Renal cortex interstitium (tissue), 15 donors: ENCODE data around the gene LCE2A. TPM values are rescaled to one million over a fixed set of nuclear protein-coding genes. Genes with fewer than 3 reads are reported as not detected.
"Not testable (repeated sequence)": the region's sequence is repeated elsewhere in the genome, so short reads cannot be mapped to it uniquely, and the experiment has no call there.

Experiments used
- DNase-seq, 11 donors: peaks; one replicate each; pipeline ENCODE4 v3.0.0-alpha.2; 2013; ENCODE audit warnings: low read depth in 9 of 11, low spot score in 4 of 11; ENCODE audit errors: extremely low read depth in 1 of 11
- long read RNA-seq, 16 experiments: transcript quantifications; one replicate each; lab custom pipeline, GENCODE V29; 2026
- polyA plus RNA-seq, 3 donors: library from polyadenylated mRNA; unstranded; fragments of 120-200 nt; gene quantifications; one replicate each; pipeline ENCODE4 v1.2.1, GENCODE V29; 2013; ENCODE audit not compliant: insufficient read length in 3 of 3

Gene LCE2A, protein sequence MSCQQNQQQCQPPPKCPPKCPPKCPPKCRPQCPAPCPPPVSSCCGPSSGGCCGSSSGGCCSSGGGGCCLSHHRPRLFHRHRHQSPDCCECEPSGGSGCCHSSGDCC
- polyA plus RNA-seq = not detected
- long read RNA-seq, donor 1 = 0 reads
- long read RNA-seq, donor 2 = 0 reads
- long read RNA-seq, donor 3 = 0 reads
- long read RNA-seq, donor 4 = 0 reads
- long read RNA-seq, donor 5 = 0 reads
- long read RNA-seq, donor 6 = 0 reads
- long read RNA-seq, donor 7 = 0 reads
- long read RNA-seq, donor 8 = 0 reads
- long read RNA-seq, donor 9 = 0 reads
- long read RNA-seq, donor 10 = 0 reads
- long read RNA-seq, donor 11 = 0 reads
- long read RNA-seq, donor 12 = 0 reads
- long read RNA-seq, donor 13 = 0 reads
- long read RNA-seq, donor 14 = 0 reads
- long read RNA-seq, donor 15 = 0 reads
- long read RNA-seq, donor 16 = 0 reads

DNA sequence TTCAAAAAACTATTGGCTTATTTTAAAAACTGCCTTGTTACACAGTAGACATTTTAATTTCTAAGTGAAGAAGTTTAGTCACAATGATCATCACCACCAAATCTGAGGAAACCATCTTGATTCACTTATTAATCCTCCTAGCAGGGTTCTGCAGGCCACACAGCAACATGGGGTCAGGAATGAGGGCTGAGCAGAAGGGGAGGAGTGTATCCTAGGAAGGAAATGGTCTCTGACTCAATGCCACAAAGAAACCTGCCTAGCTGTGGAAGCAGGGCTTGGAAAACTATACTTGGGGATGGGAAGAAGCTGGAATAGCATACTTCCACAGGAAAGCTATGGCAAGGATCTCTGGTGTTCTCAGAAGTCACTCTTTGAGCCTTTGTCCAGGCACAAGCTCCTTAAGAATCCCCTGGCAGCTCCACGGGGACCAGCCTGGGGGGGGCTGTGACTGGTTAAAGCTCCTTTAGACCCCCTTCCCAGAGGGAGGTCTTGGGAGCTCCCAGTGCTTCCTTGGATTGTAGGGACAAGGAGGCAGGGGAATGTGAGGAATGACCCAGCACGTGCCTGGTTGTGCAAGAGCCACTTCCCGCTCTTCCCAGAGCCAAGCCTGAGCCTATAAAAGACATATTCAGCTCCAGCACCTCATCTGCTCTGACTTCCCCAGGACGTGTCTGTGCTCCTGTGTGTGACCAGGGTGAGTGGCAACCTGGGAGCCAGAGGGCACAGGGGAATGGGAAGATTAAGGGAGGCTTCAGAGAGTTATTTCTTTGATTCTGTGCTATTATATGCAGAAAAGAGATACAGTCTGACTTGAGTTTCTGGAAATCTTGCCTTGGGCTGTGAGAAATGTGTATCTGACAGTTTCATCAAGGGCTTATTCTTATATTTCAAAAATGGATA lies at the start of gene LCE2A:
Gene LCE2A, plus strand, starts transcription at position 645 of the 900 bp plus-strand sequence. CDS start 557 bp downstream, outside the sequence.
- DNase-seq = no peak

DNA sequence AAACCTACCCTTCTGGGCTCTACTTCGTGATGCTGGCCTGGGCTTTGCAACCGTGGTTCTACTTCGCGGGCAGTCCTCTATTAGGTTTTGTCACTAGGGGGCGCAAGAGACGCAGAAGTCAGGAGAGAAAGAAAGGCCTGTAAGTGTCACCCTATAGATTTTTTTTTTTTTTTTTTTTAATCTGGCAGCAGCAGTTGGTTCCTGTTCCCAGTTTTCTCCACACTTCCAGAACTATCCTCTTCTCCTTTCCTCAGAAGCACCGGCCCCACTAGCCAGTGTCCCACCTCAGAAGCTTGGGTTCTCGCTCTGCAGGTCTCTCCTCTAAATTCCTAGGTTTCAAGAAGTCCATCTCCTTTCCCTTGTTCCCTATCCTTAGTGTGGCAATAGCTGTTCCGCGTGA lies 44.0 kb upstream of the LCE2A start:
- DNase-seq = peak in 9 of 11 donors; percentile 15 to 54 (median 39)

DNA sequence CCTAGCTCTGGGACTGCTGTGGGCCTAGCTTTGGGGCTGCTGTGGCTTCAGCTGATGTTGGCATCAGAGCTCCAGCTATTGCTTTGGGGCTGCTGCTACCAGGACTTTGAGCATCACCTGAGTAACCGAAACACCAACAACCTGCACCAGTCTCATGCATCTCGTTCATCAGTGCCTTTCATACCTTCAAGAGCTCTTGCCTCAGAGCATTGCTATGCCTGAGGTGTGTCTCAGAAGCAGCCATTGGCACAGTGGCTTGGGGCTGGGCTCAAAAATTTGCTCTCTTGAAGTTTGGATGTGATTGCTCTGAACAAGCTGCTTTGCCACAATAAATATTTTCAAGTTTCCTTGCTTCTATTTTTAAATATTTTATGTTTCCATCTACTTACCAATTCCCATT lies 41.7 kb upstream of the LCE2A start:
- no peak for DNase-seq

DNA sequence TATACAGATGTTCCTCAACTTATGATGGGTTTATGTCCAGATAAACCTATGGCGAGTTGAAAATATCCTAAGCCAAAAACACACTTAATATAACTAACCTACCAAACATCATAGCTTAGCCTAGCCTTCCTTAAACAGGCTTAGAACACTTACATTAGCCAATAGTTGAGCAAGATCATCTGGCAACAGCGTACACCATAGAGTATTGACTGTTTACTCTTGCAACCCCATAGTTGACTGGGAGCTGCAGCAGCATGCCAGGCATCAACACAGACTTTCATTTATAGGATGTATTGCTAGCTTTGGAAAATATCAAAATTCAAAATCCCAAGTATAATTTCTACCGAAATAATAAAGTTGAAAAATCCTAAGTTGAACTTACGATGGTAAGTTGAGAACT lies 40.5 kb upstream of the LCE2A start:
- no peak for DNase-seq

DNA sequence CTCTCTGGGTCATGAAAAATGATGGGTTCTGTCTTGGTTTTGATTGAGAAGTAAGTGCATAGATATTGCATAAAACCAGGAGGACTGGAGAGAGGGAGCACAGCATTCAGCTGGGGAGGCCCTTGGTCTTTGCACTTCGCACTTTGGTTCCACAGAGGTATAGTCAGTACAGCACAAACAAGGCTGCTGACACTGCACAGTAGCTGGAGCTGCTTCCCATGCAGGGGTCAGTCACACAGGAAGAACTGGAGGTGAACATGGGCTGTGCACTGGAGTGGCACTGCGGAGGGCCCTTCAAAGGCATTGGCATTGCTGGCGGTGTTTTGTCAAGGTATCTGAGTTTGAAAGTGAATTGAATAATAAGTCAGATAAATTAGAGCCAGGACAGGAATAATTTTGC lies 39.5 kb upstream of the LCE2A start:
- peak in 2 of 11 donors; percentile 9 to 28 for DNase-seq

DNA sequence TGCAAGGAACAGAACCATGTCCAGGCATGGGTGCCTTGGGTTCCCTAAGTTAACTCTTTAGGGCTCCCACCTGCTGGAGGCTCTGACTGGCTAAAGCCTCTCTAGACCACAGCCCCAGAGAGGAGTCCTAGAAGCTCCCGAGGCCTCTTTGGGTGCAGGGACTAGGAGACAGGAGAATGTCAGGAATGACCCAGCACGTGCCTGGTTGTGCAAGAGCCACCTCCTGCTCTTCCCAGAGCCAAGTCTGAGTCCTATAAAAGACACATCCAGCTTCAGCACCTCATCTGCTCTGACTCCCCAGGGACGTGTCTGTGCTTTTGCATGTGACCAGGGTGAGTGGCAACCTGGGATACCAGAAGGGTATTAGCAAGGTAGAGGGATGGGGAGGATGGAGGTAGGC lies 35.0 kb upstream of the LCE2A start, which contains the start of gene LCE2D:
Gene LCE2D, plus strand, starts transcription at position 283 of the 400 bp plus-strand sequence. CDS start 726 bp downstream, outside the sequence.
- DNase-seq = no peak

DNA sequence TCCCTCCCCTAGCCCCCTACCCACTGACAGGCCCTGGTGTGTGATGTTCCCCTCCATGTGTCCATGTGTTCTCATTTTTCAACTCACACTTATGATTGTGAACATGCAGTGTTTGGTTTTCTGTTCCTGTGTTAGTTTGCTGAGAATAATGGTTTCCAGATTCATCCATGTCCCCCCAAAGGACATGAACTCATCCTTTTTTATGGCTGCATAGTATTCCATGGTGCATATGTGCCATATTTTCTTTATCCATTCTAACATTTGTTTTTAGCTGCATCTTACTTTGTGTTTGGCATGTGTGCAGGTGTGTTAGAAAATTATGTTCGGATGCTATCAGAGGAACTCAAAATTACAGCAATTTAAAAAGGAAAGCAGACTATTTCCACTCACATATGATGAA lies 32.0 kb upstream of the LCE2A start:
- not testable (repeated sequence) for DNase-seq

DNA sequence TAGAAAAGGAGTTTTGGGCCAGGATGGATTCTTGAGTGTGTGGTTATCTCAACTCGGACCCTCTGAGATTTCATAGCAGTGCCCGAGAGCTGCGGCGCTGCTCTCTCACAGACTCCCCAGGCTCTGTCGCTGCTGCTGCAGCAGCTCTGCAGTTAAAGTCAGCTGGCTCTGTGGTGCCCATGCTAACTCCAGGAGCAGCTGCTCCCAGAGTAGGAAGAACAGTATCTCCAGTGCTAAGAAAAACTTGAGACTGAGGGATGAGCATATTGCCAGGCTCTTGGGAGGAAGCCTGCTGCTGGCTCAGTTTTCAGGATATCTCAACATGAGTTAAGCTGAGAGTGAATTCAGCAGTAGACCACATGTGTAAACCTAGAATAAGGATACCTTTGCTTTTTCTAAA lies 30.5 kb upstream of the LCE2A start:
- DNase-seq = no peak

DNA sequence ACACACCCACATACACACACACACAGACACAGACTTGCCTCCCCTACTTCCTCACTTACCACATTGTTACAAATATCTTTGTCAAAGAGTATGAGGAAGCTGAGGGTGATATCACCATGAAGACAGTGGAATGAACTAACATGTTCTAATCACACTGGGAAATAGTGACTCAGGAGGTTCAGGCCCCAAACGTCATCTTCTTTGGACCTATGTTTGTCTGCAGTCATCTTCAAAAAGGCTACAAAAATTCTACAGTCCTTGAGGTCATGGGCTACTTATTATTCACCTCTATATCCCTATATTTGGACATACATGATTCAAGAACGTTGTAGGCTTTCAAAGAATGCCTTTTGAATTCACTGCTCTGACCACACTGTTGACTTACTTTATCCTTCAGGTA lies 25.1 kb upstream of the LCE2A start:
- DNase-seq = no peak

DNA sequence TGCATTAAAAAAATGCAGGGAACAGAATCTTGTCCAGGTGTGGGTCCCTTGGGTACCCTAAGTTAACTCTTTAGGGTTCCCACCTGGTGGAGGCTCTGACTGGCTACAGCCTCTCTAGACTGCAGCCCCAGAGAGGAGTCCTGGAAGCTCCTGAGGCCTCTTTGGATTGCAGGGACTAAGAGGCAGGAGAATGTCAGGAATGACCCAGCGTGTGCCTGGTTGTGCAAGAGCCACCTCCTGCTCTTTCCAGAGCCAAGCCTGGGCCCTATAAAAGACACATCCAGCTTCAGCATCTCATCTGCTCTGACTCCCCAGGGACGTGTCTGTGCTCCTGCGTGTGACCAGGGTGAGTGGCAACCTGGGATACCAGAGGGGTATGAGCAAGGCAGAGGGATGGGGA lies 23.2 kb upstream of the LCE2A start, which contains the start of gene LCE2C:
Gene LCE2C, plus strand, starts transcription at position 297 of the 400 bp plus-strand sequence. CDS start 737 bp downstream, outside the sequence.
- DNase-seq = not testable (repeated sequence)

DNA sequence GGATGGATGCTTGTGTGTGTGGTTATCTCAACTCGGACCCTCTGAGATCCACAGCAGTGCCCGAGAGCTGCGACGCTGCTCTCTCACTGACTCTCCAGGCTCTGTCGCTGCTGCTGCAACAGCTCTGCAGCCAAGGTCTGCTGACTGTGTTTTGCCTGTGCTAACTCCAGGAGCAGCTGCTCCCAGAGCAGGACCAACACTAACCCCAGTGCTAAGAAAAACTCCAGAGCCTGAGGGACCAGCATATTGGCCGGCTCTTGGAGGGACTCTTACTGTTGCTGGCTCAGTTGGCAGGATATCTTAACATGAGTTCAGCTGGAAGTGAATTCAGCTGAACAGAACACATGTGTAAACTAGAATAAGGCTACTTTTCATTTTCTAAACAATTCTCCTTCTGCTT lies 18.7 kb upstream of the LCE2A start:
- no peak for DNase-seq

DNA sequence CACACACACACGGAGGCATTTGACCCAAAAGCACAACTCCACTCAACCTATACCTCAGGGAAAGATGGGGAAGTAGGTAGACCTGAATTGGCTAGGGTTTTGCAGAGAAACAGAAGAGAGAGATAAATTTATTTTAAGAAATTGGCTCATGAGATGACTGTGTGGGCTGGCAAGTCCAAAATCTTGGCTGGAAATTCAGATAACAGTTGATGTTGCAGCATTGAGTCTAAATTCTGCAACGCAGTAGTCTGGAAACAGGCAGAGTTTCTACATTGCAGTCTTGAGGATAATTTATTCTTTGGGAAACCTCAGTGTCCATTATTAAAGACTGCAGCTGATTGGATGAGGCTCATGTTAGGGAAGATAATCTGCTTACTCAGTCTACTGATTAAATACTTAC lies 16.5 kb upstream of the LCE2A start:
- no peak for DNase-seq

DNA sequence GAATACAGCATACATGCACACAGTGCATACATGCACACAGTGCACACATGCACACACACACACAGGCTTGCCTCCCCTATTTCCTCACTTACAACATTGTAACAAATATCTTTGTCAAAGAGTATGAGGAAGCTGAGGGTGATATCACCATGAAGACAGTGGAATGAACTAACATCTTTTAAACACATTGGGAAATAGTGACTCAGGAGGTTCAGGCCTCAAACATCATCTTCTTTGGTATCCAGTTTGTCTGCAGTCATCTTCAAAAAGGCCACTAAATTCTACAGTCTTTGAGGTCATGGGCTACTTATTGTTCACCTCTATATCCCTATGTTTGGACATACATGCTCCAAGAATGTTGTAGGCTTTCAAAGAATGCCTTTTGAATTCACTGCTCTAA lies 14.3 kb upstream of the LCE2A start:
- no peak for DNase-seq

DNA sequence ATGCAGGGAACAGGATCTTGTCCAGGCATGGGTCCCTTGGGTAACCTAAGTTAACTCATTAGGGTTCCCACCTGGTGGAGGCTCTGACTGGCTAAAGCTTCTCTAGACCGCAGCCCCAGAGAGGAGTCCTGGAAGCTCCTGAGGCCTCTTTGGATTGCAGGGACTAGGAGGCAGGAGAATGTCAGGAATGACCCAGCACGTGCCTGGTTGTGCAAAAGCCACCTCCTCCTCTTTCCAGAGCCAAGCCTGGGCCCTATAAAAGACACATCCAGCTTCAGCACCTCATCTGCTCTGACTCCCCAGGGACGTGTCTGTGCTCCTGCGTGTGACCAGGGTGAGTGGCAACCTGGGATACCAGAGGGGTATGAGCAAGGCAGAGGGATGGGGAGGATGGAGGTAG lies 12.3 kb upstream of the LCE2A start, which contains the start of gene LCE2B:
Gene LCE2B, plus strand, starts transcription at position 301 of the 400 bp plus-strand sequence. CDS start 721 bp downstream, outside the sequence.
- not testable (repeated sequence) for DNase-seq

DNA sequence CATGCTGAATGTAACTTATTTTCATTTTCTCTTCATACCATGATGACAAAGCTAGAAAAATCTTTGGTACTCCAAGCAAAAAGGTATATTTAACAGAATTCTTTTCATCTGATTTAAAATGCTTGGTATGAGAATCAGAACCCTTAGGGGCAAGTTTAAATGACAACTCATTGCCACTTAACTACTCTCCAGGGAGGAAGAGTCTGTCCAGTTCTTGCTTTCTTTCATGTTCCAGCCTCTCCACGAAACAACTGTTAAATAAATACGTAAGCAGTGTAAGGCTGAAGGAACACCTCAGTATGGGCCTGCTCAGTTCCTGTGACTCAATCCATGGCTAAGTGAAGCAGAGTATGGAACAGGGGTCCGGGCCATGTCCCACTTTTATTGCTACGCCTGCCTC lies 1.6 kb downstream of the LCE2A start:
- no peak for DNase-seq

DNA sequence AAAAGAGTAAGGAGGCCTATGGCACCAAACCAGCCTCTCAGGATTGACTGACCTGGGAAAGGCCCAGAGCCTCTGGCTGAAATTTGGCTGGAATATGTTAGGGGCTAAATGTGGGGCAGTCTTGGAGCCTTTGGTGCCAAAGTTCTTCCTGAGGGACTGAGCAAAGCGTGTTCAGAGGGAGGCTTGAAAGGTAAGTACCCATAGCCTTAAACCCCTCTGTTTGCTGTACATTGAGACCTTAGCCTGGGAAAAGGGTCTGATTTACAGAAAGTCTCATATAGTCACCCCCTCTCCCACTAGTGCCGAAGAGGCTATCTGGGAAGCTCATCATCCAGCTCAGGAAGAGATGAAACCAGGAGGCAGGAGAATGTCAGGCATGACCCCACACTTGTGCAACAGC lies 9.7 kb downstream of the LCE2A start, which contains the start of gene LCE4A:
Gene LCE4A, plus strand, starts transcription at position 301 of the 400 bp plus-strand sequence. CDS start 916 bp downstream, outside the sequence.
- DNase-seq = no peak

DNA sequence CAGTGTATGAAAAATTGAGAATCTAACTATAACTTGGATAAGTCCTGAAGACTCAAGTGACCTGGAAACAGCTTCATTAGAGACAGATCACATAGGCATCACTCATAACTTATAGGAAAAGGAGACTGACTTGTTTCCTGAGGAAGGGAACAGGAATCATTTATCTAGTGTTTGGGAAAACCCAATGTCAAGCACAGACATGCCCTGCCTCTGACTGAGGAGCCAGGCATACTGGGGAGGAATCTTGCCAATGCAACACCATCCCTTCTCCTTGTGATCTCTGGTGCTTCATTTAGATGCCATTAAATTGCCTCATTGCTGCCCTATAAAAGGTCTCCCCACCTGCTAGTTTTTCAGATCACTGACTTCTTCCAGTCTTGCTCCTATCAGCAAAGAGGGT lies 20.1 kb downstream of the LCE2A start:
- DNase-seq = no peak

DNA sequence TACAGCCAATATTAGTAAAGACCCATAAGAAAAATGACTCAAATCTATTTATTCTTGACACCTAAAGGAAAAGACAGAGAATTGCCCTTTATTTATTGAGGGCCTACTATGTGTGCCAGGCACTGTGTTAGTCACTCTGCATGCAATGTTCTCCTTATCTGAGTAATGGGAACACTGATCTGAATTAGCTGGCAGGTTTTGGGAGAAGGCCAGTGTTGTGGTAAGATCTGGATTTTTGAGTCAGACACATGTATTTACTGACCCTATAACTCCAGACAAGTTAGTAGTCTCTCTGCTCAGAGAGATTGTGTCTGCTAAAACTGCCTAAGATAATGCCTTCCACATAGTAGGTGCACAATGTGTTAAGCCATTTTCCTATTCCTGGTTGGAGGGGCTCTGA lies 27.1 kb downstream of the LCE2A start:
- no peak for DNase-seq

DNA sequence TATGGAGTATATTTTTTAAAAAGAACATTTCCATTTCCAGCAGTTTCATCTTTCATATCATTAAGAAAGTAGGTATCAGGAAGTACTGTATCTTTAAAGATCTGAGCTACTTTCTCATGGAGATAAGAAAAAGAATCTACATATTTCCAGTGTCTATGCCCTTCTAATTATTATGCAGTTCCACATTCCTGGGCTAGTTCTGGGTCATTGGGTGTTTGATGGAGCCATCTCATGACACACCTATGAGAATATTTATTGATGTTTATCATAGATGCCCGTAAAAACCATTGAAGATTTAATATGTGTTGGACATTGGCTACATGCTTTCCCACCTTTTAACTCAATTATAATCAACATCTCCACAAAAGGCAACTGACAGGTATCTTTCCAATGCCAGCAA lies 30.8 kb downstream of the LCE2A start:
- no peak for DNase-seq
